Measurements from ENCODE around the gene PCK2.

The PCK2 gene

DNA sequence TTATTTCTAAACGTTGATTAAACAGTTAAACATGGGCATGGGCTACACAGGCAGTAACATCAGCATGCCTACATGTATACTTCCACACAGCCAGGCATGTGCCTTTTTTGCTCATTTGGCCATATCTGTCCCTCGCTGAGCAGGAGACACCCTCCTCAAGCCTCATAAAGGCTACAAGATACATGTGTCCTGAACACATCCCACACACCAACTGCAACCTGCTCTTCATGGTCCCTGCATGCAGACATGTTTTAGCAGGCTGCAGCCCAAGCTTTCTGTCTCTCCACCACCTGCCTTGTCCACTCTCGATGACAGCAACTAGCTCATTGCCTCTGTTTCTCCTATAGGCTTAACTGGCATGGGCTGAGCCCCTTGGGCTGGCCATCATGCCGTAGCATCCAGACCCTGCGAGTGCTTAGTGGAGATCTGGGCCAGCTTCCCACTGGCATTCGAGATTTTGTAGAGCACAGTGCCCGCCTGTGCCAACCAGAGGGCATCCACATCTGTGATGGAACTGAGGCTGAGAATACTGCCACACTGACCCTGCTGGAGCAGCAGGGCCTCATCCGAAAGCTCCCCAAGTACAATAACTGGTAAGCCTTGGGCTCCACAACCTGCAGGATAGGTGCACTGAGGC lies 2.6 kb downstream of the PCK2 start:
- TF ChIP-seq, protein P1, sequence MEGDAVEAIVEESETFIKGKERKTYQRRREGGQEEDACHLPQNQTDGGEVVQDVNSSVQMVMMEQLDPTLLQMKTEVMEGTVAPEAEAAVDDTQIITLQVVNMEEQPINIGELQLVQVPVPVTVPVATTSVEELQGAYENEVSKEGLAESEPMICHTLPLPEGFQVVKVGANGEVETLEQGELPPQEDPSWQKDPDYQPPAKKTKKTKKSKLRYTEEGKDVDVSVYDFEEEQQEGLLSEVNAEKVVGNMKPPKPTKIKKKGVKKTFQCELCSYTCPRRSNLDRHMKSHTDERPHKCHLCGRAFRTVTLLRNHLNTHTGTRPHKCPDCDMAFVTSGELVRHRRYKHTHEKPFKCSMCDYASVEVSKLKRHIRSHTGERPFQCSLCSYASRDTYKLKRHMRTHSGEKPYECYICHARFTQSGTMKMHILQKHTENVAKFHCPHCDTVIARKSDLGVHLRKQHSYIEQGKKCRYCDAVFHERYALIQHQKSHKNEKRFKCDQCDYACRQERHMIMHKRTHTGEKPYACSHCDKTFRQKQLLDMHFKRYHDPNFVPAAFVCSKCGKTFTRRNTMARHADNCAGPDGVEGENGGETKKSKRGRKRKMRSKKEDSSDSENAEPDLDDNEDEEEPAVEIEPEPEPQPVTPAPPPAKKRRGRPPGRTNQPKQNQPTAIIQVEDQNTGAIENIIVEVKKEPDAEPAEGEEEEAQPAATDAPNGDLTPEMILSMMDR (IDR thresholded peaks at IDR 0.05), result no peak
- no peaks in the 10 kb centered on the region for H3K36me3 ChIP-seq (ENCODE audit: control insufficient read depth, insufficient read depth, low read length)

DNA sequence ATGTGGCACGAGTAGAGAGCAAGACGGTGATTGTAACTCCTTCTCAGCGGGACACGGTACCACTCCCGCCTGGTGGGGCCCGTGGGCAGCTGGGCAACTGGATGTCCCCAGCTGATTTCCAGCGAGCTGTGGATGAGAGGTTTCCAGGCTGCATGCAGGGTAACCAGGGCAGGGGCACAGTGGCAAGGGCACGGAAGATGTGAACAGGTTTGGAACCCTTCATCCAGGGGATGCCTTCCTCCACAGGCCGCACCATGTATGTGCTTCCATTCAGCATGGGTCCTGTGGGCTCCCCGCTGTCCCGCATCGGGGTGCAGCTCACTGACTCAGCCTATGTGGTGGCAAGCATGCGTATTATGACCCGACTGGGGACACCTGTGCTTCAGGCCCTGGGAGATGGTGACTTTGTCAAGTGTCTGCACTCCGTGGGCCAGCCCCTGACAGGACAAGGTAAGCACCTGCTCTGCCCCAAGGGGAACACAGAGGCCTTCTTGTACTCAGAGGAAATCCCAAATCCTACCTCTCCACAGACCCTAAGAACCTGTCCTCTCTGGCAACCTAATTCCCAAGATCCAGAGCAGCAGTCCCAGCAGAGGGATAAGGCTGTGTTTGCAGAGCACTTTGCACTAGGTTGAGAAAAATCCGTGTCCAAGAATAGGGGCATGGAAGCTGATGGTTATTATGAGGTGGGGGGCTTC lies 4.3 kb downstream of the PCK2 start:
- Histone ChIP-seq H3K9me3 (ENCODE audit: control insufficient read depth, low read length) (no peaks in the 10 kb centered on the region), H3K4me1 (peaks cover 23% of the 10 kb centered on the region), H3K36me3 (ENCODE audit: control insufficient read depth, insufficient read depth, low read length) (no peaks in the 10 kb centered on the region), H2AFZ (no peak overlapping the region), H3K27me3 (ENCODE audit: control insufficient read depth, insufficient read depth, low read length) (no peaks in the 10 kb centered on the region), H3K9ac (no peak overlapping the region), H3K4me3 (ENCODE audit: low read depth, low read length) (no peak overlapping the region), H3K27ac (peak overlapping the region; percentile 62), H3K79me2 (peaks cover 14% of the 10 kb centered on the region), H3K4me2 (ENCODE audit: low read length) (no peak overlapping the region)
- TF ChIP-seq, protein P1 (IDR thresholded peaks at IDR 0.05), result no peak

More for the DNA sequence above, 2.6 kb downstream of the PCK2 start:
- peaks cover 23% of the 10 kb centered on the region for H3K4me1 ChIP-seq
- H2AFZ ChIP-seq, result no peak overlapping the region
- H3K9ac ChIP-seq, result no peak overlapping the region
- no peaks in the 10 kb centered on the region for H3K27me3 ChIP-seq (ENCODE audit: control insufficient read depth, insufficient read depth, low read length)
- H3K4me3 ChIP-seq (ENCODE audit: low read depth, low read length), result no peak overlapping the region
- H3K4me2 ChIP-seq (ENCODE audit: low read length), result no peak overlapping the region
- no peaks in the 10 kb centered on the region for H3K9me3 ChIP-seq (ENCODE audit: control insufficient read depth, low read length)
- H3K27ac ChIP-seq, result peak overlapping the region; percentile 98
- H3K79me2 ChIP-seq, result peaks cover 11% of the 10 kb centered on the region

DNA sequence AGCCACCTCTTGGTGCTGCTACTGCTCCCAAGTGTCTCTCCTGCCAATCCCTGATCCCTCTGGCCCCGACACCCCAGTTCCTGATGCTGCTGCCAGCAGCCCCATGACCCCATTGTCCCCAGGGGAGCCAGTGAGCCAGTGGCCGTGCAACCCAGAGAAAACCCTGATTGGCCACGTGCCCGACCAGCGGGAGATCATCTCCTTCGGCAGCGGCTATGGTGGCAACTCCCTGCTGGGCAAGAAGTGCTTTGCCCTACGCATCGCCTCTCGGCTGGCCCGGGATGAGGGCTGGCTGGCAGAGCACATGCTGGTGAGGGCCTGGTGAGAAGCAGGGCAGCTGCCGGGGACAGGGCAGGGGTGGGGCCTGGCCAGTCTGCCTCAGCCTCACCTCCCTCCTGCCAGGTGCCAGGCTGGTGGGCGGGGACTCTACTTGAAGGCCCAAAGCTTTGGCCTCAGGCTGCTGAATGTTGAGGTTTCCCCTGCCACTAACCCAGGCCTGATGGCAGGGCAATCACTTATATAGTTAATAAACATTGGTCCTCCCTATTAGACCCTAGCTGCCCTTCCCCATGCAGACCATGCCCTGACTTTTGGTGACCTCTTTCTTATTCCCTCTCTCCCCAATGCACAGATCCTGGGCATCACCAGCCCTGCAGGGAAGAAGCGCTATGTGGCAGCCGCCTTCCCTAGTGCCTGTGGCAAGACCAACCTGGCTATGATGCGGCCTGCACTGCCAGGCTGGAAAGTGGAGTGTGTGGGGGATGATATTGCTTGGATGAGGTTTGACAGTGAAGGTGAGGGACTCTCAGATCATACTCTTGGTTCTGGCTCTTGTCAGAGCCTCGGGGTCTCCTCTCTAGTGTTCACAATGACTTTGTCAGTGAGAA lies 5.1 kb downstream of the PCK2 start:
- Histone ChIP-seq H3K79me2 (peaks cover 18% of the 10 kb centered on the region), H3K27ac (peak overlapping the region; percentile 62), H3K27me3 (ENCODE audit: control insufficient read depth, insufficient read depth, low read length) (no peaks in the 10 kb centered on the region), H3K4me2 (ENCODE audit: low read length) (no peak overlapping the region), H3K36me3 (ENCODE audit: control insufficient read depth, insufficient read depth, low read length) (no peaks in the 10 kb centered on the region), H3K4me3 (ENCODE audit: low read depth, low read length) (no peak overlapping the region), H3K9ac (no peak overlapping the region), H3K4me1 (peaks cover 18% of the 10 kb centered on the region), H3K9me3 (ENCODE audit: control insufficient read depth, low read length) (no peaks in the 10 kb centered on the region), H2AFZ (peak overlapping the region; percentile 34)
- TF ChIP-seq, protein P1 (IDR thresholded peaks at IDR 0.05), result no peak

DNA sequence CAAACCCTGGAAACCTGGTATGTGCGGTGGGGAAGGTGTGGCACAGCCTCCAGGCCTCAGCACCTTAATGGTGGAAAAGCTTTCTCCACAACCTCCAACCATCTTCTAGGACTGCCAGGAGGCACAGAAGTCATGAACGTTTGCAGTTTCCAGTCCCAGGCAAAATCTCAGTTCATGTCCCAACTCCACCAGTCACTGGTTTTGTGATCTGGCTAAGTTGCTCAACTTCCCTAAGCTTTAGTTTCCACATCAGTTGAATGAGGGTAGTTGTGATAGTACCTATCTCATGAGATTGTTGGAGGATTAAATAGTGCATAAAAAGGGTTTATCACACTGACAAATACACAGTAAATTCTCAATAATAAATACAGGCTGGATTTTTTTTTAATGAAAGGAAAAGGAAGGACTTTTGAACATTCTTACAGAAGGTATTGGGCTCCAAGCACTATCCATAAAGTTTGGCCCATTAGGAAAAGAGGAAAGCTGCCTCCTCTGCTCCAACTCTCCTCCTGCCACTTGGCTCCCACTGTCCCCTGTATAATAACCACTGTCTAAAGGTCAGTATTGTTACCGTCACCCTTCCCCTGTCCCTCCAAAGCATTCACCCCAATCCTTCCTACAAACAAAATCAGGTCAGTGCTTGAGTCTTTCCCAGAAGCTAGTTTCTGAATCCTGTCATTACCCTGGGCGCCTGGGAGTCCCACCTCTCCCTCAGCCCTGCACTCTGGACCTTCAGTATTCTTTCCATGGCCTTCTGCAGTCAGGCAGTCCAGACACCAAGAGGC lies 6.3 kb downstream of the PCK2 start:
- Histone ChIP-seq H2AFZ (no peak overlapping the region), H3K27ac (peak overlapping the region; percentile 62), H3K4me2 (ENCODE audit: low read length) (no peak overlapping the region), H3K79me2 (peaks cover 18% of the 10 kb centered on the region), H3K27me3 (ENCODE audit: control insufficient read depth, insufficient read depth, low read length) (no peaks in the 10 kb centered on the region), H3K4me1 (peaks cover 13% of the 10 kb centered on the region), H3K4me3 (ENCODE audit: low read depth, low read length) (no peak overlapping the region), H3K9ac (no peak overlapping the region), H3K9me3 (ENCODE audit: control insufficient read depth, low read length) (no peaks in the 10 kb centered on the region), H3K36me3 (ENCODE audit: control insufficient read depth, insufficient read depth, low read length) (no peaks in the 10 kb centered on the region)
- TF ChIP-seq, protein P1 (IDR thresholded peaks at IDR 0.05), result no peak

Data from parathyroid adenoma (tissue), 2 donors.